Measurements from ENCODE around the gene GRIK5.

Gene GRIK5

DNA sequence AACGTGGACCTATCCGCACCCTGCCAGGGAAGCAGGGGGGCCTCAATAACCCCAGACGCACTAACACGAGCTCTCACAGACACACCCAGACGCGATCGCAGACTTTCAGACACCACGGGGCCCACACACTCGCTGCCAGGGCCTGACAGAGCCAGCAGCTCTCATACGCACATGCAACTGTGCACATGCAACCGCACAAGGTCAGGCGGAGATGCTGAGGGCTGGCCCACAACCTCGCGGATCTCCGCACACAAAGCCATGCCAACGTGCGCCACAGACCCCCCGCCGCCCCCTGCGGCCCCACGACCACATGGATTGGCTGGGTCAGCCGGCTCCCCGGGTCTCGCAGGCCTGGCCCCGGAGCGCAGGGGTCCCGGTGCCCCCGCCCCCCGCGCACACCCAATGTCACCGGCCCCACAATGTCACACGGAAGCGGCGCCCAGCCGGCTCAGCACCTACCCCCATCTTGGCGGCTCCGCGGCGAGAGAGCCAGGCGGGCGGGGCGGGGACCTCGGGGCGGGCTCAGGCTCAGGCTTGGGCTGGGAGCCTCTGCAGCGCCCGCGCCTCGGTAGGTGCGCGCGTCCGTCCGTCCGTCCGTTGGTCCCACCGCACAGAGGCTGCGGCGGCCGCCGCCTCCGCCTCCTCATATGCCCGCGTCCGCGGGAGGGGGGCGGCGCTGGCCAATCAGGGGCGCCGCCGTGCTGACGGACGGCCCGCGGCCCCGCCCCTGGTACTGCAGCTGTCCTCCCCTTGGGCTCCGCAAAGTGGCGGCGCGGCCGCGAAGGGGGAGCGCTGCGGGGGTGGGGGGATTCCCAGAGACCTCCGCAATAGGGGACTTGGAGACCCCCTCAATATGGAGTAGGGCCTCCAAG, 76.2 kb downstream of the GRIK5 start, which contains the start of gene ATP1A3:
Gene ATP1A3, minus strand, starts transcription at position 619 of the 872 bp plus-strand sequence. Its CDS starts 154 bp downstream, at position 465.
- TF ChIP-seq, protein P1, sequence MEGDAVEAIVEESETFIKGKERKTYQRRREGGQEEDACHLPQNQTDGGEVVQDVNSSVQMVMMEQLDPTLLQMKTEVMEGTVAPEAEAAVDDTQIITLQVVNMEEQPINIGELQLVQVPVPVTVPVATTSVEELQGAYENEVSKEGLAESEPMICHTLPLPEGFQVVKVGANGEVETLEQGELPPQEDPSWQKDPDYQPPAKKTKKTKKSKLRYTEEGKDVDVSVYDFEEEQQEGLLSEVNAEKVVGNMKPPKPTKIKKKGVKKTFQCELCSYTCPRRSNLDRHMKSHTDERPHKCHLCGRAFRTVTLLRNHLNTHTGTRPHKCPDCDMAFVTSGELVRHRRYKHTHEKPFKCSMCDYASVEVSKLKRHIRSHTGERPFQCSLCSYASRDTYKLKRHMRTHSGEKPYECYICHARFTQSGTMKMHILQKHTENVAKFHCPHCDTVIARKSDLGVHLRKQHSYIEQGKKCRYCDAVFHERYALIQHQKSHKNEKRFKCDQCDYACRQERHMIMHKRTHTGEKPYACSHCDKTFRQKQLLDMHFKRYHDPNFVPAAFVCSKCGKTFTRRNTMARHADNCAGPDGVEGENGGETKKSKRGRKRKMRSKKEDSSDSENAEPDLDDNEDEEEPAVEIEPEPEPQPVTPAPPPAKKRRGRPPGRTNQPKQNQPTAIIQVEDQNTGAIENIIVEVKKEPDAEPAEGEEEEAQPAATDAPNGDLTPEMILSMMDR (IDR thresholded peaks at IDR 0.05), result no peak

DNA sequence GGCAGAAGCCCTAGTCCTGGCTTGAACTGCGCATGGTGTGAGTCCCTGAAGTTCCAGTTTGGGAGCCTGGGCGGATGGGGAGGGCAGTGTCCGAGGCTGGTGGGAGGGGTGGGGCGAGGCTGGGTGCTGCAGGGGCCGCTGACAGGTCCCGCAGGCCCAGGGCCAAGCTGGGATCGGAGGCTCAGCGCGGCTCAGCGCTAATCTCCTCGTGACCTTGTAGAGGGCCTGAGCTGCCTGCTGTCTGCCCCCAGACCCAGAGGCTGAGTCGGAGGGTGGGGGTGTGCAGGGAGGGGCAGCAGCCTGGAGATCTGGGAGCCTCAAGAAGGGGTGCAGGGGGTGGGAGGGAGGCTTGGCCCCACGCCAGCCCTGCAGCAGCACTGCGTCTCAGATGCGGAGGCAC, 79.0 kb downstream of the GRIK5 start:
- TF ChIP-seq, protein P1 (IDR thresholded peaks at IDR 0.05), result no peak

DNA sequence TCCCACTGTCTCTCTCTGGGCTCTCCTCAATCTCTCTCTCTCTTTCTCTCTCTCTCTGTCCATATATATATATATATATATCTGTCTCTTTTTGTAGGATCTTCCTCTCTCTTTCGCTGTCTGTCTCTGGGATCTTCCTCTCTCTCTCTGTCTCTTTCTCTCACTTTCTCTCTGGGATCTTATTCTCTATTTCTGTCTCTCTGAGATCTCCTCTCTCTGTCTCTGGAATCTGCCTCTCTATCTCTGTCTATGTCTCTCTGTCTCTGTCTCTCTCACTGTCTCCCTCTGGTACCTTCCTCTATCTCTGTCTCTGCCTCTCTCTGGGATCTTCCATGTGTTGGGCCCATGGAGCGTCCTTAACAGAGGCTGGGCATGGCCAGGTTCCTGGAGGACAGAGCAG, 79.4 kb downstream of the GRIK5 start:
- TF ChIP-seq, protein P1 (IDR thresholded peaks at IDR 0.05), result no peak

DNA sequence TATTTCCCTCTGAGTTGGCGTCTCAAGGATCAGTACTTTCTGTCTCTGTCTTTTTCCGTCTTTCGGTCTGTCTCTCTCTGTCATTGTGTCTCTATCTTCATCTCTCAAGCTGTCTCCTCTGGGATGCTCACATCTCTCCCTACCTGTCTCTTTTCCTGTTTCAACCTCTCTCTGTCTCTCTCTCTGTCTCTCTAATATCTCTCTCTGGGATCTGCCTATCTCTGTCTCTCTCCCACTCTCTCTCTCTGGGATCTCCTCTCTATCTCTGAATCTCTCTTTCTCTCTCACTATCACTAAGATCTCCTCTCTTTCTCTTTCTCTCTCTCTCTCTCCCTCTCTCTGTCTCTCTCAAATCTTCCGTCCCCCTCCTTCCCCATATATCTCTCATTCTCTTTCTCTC, 80.0 kb downstream of the GRIK5 start:
- TF ChIP-seq, protein P1 (IDR thresholded peaks at IDR 0.05), result no peak

DNA sequence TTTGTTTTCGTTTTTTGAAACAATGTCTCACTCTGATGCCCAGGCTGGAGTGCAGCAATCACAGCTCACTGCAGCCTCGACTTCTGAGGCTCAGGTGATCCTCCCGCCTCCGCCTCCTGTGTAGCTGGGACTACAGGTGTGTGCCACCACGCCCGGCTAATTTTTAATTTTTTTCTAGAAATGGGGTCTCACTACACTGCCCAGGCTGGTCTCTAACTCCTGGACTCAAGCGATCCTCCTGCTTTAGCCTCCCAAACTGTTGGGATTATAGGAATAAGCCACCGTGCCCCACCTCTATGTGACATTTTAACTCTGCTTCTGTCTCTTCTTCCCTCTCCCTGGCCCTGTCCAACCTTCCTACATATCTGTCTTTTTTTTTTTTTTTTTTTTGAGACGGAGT, 81.1 kb downstream of the GRIK5 start:
- TF ChIP-seq, protein P1 (IDR thresholded peaks at IDR 0.05), result no peak

DNA sequence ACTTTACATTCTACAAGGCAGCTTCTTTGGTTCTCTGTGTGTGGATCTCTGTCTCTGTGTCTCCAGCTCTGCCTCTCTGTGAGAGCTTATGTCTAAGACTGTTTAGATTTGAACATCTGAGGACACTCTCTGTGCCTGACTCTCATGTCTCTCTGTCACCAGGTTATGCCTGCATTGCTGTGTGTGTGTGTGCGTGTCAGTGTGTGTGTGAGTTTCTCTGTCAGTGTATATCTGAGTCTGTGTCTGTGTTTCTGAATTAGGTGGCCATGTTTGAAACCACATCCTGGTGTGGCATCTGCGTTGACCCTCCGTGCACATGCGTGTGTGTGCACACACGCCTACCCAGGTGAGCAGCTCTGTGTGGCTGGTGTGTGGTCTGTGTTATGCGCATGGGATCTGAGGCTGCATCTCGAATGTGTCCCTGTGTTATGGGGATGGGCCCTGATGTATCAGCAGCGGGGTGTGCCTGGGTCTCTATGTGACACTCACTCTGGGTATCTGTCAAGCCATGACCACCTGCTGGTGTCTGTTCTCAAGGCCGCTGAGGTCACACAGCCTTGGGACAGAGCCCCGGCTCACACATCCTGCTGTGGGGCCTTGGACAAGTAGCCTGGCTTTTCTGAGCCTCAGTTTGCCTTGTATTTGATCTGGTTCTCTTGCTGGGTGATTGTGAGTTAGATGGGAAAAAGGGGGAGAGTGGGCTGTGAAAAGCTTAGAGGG, 82.7 kb downstream of the GRIK5 start:
- TF ChIP-seq, protein P1 (IDR thresholded peaks at IDR 0.05), result no peak

DNA sequence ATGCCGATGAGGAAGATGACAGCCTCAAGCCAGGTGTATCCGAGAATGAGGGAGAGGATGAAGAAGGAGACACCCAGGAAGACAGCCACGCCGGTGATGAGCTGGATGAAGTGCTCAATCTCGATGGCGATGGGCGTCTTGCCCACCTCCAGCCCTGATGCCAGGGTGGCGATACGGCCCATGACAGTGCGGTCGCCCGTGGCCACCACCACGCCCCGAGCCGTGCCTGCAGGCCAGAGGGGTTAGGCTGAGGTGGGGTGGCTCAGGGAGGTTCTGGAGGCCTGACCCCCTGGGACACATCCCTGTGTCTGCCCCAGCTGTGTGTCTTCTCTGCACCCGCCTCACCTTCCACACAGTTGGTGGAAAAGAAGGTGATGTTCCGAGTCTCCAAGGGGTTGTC, 85.0 kb downstream of the GRIK5 start:
- TF ChIP-seq, protein P1 (IDR thresholded peaks at IDR 0.05), result no peak
